ENCODE measurements around the gene BTBD2.

BTBD2 gene

DNA sequence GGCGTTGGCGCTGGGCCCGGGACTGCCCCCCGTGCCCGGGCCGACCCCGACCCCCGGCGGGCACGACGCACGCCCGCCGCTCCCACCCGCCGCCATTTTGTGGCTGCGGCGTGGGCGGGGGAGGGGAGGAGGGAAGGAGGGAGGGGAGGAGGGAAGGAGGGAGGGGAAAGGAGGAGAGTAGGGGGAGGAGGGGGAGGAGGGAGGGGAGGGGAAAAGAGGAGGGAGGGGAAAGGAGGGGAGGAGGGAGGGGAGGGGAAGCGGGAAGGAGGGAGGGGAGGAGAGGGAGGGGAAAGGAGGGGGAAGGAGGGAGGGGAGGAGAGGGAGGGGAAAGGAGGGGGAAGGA lies at the start of gene BTBD2:
BTBD2 (minus strand) TSS at position 107 of the 343 bp plus-strand sequence; CDS start at position 96, 11 bp downstream.
- H3K36me3 Mint-ChIP-seq, result peaks cover under 1% of the 10 kb centered on the region
- no peak for ATAC-seq
- DNase-seq (ENCODE audit: low spot score in 2 of 2), result peak in 1 of 2 donors; percentile 40
- peak within 1 kb of the TSS; percentile 66 for H3K4me3 Mint-ChIP-seq
- no peaks in the 10 kb centered on the region for H3K9me3 Mint-ChIP-seq
- peaks cover 26% of the 10 kb centered on the region for H3K4me1 Mint-ChIP-seq
- peak within 1 kb of the TSS; percentile 45 for H3K27ac Mint-ChIP-seq

DNA sequence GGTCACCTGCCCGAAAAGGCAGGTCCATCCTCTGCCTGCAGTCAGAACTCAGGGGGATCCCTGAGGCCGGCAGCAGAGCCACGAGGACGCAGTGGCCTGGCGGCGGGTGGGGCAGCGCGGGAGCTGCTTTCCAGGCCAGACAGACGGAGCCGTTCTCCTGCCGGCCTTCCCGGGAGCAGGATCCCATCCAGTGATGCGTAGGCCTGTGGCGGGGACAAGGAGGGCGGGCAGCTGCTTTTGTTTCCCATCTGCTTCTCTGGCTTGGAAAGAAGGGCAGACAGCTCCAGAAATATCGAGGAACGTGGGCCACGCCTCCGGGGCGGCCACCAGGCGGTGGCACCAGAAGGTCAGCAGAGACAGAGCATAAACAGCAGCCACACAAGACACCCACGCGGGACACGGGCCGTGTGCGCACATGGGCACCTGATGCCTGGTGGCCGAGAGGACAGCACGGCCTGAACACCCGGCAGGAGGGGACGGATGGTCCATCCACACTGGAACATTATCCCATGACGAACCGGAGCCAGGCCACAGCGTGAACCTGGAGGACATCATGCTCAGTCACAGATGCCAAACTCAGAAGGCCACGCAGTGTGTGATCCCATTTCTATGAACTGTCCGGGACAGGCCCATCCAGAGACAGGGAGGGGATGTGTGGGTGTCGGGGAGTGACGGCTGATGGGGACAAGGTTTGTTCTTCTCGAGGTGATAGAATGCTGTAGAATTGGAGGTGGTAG lies 49.4 kb upstream of the BTBD2 start:
- Mint-ChIP-seq H3K4me1 (peaks cover 24% of the 10 kb centered on the region), H3K36me3 (peaks cover 69% of the 10 kb centered on the region), H3K27ac (peak overlapping the region; percentile 87), H3K4me3 (no peak overlapping the region), H3K9me3 (no peaks in the 10 kb centered on the region)
- ATAC-seq, result no peak
- no peak for DNase-seq (ENCODE audit: low spot score in 2 of 2)

DNA sequence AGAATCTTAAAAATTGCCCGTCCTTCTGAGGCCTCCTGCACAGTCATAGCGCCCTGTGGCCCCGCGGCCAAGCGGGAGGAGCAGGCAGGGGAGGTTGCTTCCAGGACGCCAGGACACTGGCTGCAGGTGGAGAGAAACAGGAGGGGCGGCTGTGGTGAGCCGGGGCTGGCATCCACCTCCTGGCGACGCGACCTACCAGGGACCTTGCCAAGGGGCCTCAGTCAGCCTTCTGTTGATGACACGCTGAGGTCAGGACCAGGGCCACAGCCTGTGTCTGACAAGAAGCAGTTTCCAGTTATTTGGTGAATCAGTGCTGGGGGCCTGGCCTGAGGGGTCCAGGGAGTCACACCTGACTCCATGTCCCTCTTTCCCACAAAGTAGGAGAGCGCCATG lies 48.9 kb upstream of the BTBD2 start:
- H3K27ac Mint-ChIP-seq, result peak overlapping the region; percentile 87
- H3K9me3 Mint-ChIP-seq, result no peaks in the 10 kb centered on the region
- H3K4me3 Mint-ChIP-seq, result no peak overlapping the region
- peaks cover 63% of the 10 kb centered on the region for H3K36me3 Mint-ChIP-seq
- no peak for DNase-seq (ENCODE audit: low spot score in 2 of 2)
- peaks cover 19% of the 10 kb centered on the region for H3K4me1 Mint-ChIP-seq
- no peak for ATAC-seq

DNA sequence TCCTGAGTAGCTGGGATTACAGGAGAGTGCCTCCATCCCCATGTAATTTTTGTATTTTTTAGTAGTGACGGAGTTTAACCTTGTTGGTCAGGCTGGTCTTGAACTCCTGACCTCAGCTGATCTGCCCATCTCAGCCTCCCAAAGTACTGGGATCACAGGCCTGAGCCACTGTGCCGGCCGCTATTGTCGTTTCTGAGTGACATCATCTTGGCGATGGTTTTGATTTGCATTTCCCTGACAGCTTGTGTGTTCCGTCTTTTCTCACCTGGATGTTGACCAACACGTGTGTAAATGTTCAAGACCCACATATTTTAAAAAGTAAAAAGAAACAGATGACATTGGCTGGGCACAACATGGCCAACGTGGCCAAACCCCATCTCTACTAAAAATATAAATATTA lies 48.3 kb upstream of the BTBD2 start:
- peak overlapping the region; percentile 96 for H3K4me3 Mint-ChIP-seq
- ATAC-seq, result no peak
- H3K27ac Mint-ChIP-seq, result peak overlapping the region; percentile 87

DNA sequence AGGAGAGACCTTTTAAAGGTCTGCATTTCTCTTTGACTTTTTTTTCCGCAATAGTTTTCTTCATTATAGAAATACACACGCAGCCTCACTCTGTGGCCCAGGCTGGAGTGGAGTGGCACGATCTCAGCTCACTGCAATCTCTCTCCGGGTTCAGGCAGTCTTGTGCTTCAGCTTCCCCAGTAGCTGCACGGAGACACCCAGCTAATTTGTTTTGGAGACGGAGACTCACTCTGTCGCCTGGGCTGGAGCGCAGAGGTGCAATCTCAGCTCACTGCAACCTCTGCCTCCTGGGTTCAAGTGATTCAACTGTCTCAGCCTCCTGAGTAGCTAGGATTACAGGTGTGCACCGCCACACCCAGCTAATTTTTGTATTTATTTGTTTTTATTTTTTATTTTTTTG lies 47.3 kb upstream of the BTBD2 start:
- DNase-seq (ENCODE audit: low spot score in 2 of 2), result no peak
- Mint-ChIP-seq H3K27ac (peak overlapping the region; percentile 99), H3K36me3 (peaks cover 47% of the 10 kb centered on the region), H3K4me3 (peak overlapping the region; percentile 96), H3K4me1 (peaks cover 25% of the 10 kb centered on the region), H3K9me3 (no peaks in the 10 kb centered on the region)
- ATAC-seq, result no peak

More for the DNA sequence above, 48.3 kb upstream of the BTBD2 start:
- Mint-ChIP-seq H3K9me3 (no peaks in the 10 kb centered on the region), H3K4me1 (peaks cover 18% of the 10 kb centered on the region), H3K36me3 (peaks cover 58% of the 10 kb centered on the region)
- no peak for DNase-seq (ENCODE audit: low spot score in 2 of 2)

DNA sequence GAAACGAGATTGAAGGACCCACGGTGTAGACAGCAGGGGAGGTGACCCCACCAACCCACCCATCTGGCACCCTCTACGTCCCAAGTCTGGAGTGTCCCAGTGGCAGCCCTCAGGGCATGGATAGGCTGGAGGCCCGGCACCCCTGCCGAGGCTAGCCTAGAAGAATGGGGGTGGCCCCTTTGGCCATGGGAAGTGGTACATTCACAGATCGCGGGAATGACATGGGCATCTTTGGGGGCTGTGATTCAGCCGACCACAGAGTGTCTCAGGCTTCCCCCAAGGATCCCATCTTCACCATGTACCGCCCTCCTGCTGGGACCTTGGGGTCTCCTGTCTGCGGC lies 46.8 kb upstream of the BTBD2 start:
- Mint-ChIP-seq H3K9me3 (no peaks in the 10 kb centered on the region), H3K27ac (peak overlapping the region; percentile 99), H3K36me3 (peaks cover 43% of the 10 kb centered on the region), H3K4me3 (peak overlapping the region; percentile 96), H3K4me1 (peaks cover 25% of the 10 kb centered on the region)
- no peak for DNase-seq (ENCODE audit: low spot score in 2 of 2)
- no peak for ATAC-seq

DNA sequence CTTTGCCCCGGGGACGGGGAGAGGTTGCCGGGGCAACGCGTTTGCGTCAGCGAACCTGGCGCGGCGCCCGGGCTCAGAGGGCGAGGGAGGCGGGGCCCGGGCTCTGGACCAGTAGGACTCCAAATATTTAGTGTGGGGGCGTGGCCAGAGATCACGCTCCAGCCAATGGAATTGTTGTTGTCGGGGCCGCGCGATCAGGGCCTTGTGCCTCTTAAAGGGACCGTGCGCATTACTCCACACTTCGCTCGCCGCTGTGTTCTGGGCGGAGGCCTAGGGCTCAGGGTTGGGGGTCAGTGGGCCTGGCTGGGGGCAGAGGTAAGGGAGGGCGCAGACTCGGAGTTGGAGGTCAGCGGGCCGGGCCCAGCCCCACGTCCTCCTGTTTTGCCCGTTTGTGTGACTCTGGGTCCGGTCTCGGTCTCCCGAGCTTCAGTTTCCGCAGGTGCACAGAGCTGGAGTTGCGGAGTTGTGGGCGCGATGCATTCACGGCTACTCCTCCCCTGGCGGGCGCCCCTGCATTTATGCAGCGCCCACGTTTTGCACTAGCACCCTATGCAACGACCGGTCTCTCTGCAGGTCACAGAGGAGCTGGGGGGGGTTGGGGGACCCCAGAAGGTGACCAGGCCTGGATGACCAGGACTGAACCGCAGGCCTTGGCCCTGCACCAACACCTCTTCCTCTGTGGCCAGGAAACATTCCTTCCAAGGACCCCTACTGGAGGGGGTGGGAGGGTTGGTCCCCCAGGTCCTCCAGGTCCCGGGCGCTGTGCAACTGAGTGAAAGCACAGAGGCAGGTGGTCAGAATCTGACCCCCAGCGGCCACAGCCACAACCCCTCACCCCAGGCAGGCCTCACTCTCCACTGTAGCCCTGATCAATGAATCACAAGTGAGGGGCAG lies 46.2 kb upstream of the BTBD2 start:
- peak; percentile 100 for DNase-seq (ENCODE audit: low spot score in 2 of 2)

DNA sequence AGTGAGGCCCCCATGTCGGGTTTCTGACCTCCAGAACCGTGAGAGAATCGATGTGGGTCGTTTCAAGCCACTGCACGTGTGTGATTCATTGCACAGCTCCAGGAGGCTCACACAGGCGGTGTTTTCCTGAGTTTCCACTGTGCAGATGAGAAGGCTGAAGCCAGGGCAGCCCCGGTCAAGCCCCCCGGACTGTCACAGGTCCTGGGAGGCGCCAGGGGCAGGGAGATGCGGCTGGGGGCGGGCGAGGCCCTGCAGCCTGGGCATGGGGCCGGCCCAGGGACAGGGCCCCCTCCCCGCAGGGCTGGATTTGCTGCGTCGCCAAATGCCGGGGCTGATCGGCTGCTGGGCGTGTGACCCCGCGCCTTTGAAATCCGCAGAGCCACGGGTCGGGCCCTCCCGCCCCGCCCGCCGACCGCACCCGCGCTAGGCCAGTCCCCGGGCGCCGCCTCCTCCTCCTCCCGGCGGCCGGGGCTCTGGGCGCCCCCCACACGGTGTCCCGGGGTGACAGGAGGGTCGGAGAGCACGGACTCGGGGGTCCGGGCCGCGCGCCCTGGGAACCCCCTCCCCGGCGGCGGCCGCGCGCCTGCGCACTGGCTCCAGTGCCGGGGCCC lies 45.5 kb upstream of the BTBD2 start:
- ATAC-seq, result peak; percentile 60
- Mint-ChIP-seq H3K27ac (peak overlapping the region; percentile 99), H3K36me3 (peaks cover 41% of the 10 kb centered on the region), H3K4me1 (peaks cover 37% of the 10 kb centered on the region), H3K9me3 (no peaks in the 10 kb centered on the region), H3K4me3 (peak overlapping the region; percentile 96)
- peak in 1 of 2 donors; percentile 77 for DNase-seq (ENCODE audit: low spot score in 2 of 2)

More for the DNA sequence above, 46.2 kb upstream of the BTBD2 start:
- H3K36me3 Mint-ChIP-seq, result peaks cover 41% of the 10 kb centered on the region
- peak overlapping the region; percentile 96 for H3K4me3 Mint-ChIP-seq
- peak; percentile 93 for ATAC-seq
- peaks cover 29% of the 10 kb centered on the region for H3K4me1 Mint-ChIP-seq
- H3K9me3 Mint-ChIP-seq, result no peaks in the 10 kb centered on the region
- H3K27ac Mint-ChIP-seq, result peak overlapping the region; percentile 99

DNA sequence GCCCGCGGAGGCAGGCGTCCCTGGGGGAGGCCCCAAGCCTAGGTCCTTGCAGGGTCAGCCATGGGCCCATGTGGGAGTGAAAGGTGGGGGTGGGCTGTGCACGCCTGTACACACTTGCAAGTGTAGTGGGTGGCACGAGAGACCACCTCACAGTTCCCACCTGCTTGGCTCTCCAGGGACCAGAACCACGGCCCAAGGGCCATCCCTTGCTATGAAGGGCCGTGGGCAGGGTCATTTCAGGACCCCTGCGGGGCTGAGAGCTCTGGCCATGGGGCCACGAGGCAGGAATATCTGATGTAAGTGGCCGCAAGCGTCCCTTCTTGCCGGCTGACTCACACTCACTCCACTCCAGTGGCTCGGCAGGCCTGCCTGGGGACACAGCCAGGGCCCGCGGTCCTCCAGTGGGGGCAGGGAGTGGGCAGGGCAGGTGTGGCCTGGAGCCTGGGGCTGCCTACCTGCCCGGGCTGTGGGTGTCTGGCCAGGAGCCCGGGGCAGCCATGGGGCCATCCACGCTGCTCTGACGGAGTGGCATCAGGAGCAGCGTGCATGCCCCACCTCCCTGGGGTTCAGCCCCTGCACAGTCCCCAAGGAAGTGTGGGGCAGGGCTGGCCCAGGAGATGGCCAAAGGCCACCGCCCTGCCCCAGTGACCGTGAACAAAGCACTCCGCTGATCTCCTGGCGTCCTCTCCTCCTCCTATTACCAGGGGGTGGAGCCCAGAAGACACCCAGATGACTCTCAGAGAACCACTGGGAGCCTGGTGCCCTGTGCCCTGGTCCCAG lies 44.1 kb upstream of the BTBD2 start:
- Mint-ChIP-seq H3K4me3 (peak overlapping the region; percentile 96), H3K36me3 (peaks cover 38% of the 10 kb centered on the region), H3K9me3 (no peaks in the 10 kb centered on the region), H3K4me1 (peaks cover 45% of the 10 kb centered on the region), H3K27ac (peak overlapping the region; percentile 99)
- DNase-seq (ENCODE audit: low spot score in 2 of 2) (no peak), ATAC-seq (no peak)

DNA sequence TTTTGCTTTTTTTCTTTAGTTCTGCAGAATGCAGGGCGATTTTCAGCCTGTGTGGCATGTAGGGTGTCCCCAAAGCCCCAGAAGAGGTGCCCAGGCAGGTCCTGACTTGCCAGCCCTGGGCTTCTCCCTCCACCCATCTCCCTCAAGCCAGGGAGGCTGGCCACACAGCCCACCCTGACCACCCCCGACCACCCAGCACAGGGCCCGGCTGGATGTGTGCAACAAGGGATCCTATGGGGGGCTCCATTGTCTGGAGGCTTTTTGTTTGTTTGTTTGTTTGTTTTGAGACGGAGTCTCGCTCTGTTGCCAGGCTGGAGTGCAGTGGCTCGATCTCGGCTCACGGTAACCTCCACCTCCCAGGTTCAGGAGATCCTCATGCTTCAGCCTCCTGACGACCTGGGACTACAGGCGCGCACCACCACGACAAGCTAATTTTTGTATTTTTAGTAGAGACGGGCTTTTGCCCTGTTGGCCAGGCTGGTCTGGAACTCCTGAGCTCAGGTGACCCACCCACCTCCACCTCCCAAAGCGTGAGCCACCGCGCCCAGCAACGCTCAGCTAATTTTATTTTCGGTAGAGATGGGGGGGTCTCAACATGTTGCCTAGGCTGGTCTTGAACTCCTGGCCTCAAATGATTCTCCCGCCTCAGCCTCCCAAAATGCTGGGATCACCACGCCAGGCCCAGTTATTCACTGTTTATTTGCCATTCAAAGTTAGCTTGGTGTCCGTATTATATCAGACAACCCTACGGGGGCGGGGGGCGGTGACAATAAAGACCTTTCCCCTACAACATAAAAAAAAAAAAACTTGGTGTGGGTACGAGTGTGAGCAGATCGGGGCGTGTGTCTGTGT lies 43.3 kb upstream of the BTBD2 start:
- peak overlapping the region; percentile 72 for H3K4me3 Mint-ChIP-seq
- DNase-seq (ENCODE audit: low spot score in 2 of 2) (no peak), ATAC-seq (no peak)
- H3K27ac Mint-ChIP-seq, result peak overlapping the region; percentile 96
- H3K9me3 Mint-ChIP-seq, result no peaks in the 10 kb centered on the region
- H3K4me1 Mint-ChIP-seq, result peaks cover 45% of the 10 kb centered on the region
- peaks cover 30% of the 10 kb centered on the region for H3K36me3 Mint-ChIP-seq

DNA sequence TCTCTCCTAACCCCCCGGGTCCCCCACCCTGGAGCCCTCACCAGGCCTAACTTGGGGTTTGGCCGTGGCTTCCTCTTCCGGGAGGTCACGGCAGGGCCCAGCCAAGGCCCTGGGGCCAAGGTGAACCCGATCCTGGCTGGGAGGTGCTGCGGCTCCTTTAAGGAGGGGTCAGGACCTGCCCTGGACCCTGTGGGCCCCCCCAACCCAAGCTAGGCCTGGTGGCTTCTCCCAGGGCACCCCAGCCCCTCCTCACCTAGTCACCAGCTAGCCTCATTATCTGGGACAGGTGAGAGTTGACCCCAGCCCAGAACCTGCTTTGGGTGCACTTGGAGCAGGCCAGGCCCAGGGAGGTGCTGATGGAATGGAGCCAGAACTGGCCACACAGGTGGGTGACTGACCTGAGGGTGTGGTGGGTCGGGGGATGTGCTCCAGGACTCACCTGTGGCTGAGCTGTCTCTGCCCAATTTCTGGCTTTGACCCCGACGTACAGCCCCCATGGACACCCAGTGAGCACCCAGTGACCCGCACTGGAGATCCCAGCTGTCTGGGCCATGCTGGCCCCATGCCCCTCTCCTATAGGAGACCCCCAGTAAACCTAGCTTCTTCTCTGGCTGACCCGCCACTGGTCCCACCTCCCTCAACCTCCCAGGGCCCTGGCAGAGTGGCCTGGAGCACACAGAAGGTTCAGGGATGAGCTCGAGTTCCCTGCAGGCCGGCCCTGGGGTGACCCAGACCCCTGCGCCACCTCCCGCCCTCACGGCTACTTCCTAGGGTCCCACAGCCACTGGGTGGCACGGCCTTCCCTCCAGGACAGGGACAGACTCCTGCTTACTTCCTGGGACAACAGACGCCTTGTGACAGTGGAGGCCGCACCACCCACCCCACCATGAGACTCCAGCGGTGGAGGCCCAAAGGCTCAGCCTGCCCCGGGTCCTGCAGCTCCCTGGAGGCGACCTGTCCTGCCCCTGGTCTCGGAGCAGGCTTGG lies 42.3 kb upstream of the BTBD2 start:
- Mint-ChIP-seq H3K27ac (peak overlapping the region; percentile 96), H3K4me1 (peaks cover 45% of the 10 kb centered on the region), H3K36me3 (peaks cover 21% of the 10 kb centered on the region), H3K9me3 (no peaks in the 10 kb centered on the region), H3K4me3 (peak overlapping the region; percentile 72)
- ATAC-seq (no peak), DNase-seq (ENCODE audit: low spot score in 2 of 2) (no peak)

DNA sequence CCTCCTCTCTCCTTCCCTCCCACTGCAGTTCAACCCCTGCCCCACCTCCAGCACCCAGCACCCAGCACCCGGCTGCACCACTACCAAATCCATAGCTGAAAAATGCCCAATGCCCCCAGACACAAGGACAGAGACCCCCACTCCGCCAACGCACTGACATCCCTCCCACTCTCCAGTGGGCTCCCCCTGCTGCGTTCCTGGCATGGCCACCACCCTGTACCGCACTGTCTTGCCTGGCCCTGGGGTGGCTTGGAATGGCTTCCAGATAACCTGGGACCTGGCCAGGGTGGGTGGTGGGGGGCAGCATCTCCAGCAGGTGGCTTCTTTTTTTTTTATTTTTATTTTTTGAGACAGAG lies 41.3 kb upstream of the BTBD2 start:
- ATAC-seq (no peak), DNase-seq (ENCODE audit: low spot score in 2 of 2) (no peak)
- H3K9me3 Mint-ChIP-seq, result no peaks in the 10 kb centered on the region
- H3K4me3 Mint-ChIP-seq, result peak overlapping the region; percentile 72
- H3K36me3 Mint-ChIP-seq, result peaks cover 23% of the 10 kb centered on the region
- H3K27ac Mint-ChIP-seq, result peak overlapping the region; percentile 96
- H3K4me1 Mint-ChIP-seq, result peaks cover 49% of the 10 kb centered on the region
